Esophagus muscularis mucosa (tissue), 3 donors: ENCODE measurements around the gene YIPF6.

ENCODE experiments used
- CTCF ChIP-seq, 3 experiments: fragments of 200-600 bp in 2 of 3; fragments of 450-650 bp in 1 of 3; sonication (generic) in 2 of 3; IDR thresholded peaks; one replicate each; pipeline ENCODE4 v1.5.1; 2017 to 2019; ENCODE audit warnings: antibody characterized with exemption in 3 of 3, mild to moderate bottlenecking in 2 of 3, moderate library complexity in 1 of 3
- POLR2A ChIP-seq: fragments of 450-650 bp; IDR thresholded peaks from one replicate; pipeline ENCODE4 v1.6.1; 2017; ENCODE audit warnings: antibody characterized with exemption, moderate library complexity, mild to moderate bottlenecking, low read depth
- POLR2AphosphoS5 ChIP-seq, 2 donors: sonication (generic); formaldehyde crosslinking; IDR thresholded peaks; one replicate each; pipeline ENCODE4 v1.6.1; 2017; ENCODE audit warnings: antibody characterized with exemption in 2 of 2

GRCh38 chrX:68462197-68462596, 36.7 kb upstream of the YIPF6 start:
- TF ChIP-seq CTCF (IDR thresholded peaks at IDR 0.05) (no peak), POLR2A (no peak), POLR2AphosphoS5 (IDR thresholded peaks at IDR 0.05) (no peak)
